Measurements from ENCODE around the gene POU6F1. TPM values are rescaled to one million over a fixed set of nuclear protein-coding genes. Genes with fewer than 3 reads are reported as not detected.

The POU6F1 gene
- total RNA-seq, 1 experiment from 2014 or later: 5.3 TPM

DNA sequence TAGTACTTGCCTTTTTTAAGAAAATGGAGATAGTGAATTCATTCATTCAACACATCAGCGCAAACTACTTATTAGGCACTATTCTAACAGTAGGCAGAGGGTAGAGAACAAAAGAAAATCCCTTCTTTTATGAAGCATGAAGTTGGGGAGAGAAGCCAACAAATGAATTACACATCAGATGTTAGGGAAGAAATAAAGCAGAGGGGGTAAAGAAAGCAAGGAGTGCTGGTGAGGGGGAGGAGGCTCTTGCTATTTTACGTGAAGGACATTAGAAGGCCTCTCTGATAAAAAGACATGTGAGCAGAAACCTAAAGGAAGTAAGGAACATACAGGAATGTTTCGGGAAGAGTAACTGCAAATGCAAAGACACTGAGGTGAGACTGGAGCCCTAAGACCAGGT lies 67.1 kb downstream of the POU6F1 start:
- POLR2A ChIA-PET: no interaction called here
- intact Hi-C loops (cut with micrococcal nuclease; ENCODE audit: unreplicated experiment): no loop called here
- Mint-ChIP-seq H3K36me3 (ENCODE audit: insufficient read depth, unreplicated experiment) (peaks cover 10% of the 10 kb centered on the region), H3K9me3 (ENCODE audit: unreplicated experiment) (no peaks in the 10 kb centered on the region), H3K4me3 (ENCODE audit: unreplicated experiment) (no peak overlapping the region), H3K4me1 (ENCODE audit: low read depth, unreplicated experiment) (peaks cover 9% of the 10 kb centered on the region), H3K27me3 (ENCODE audit: insufficient read depth, unreplicated experiment) (no peaks in the 10 kb centered on the region), H3K27ac (ENCODE audit: unreplicated experiment) (no peak overlapping the region)
- DNase-seq: no peak
- TF ChIP-seq, protein P1, sequence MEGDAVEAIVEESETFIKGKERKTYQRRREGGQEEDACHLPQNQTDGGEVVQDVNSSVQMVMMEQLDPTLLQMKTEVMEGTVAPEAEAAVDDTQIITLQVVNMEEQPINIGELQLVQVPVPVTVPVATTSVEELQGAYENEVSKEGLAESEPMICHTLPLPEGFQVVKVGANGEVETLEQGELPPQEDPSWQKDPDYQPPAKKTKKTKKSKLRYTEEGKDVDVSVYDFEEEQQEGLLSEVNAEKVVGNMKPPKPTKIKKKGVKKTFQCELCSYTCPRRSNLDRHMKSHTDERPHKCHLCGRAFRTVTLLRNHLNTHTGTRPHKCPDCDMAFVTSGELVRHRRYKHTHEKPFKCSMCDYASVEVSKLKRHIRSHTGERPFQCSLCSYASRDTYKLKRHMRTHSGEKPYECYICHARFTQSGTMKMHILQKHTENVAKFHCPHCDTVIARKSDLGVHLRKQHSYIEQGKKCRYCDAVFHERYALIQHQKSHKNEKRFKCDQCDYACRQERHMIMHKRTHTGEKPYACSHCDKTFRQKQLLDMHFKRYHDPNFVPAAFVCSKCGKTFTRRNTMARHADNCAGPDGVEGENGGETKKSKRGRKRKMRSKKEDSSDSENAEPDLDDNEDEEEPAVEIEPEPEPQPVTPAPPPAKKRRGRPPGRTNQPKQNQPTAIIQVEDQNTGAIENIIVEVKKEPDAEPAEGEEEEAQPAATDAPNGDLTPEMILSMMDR (IDR thresholded peaks at IDR 0.05; ENCODE audit: insufficient read depth in 1 of 2, low read depth in 1 of 2, low read length in 1 of 2, severe bottlenecking in 1 of 2, unreplicated experiment in 1 of 2): no peak
- Histone ChIP-seq H3K27me3 (replicated peaks; ENCODE audit: control insufficient read depth, insufficient read depth, low read length) (no peaks in the 10 kb centered on the region), H3K4me1 (no peaks in the 10 kb centered on the region), H3K9me3 (no peaks in the 10 kb centered on the region), H3K36me3 (ENCODE audit: control insufficient read depth, insufficient read depth, low read length) (no peaks in the 10 kb centered on the region), H3K4me3 (ENCODE audit: low read depth, low read length) (no peak overlapping the region)
- CTCF ChIA-PET: no interaction called here
- no TSS peak for BruUV-seq (replicated peaks)

DNA sequence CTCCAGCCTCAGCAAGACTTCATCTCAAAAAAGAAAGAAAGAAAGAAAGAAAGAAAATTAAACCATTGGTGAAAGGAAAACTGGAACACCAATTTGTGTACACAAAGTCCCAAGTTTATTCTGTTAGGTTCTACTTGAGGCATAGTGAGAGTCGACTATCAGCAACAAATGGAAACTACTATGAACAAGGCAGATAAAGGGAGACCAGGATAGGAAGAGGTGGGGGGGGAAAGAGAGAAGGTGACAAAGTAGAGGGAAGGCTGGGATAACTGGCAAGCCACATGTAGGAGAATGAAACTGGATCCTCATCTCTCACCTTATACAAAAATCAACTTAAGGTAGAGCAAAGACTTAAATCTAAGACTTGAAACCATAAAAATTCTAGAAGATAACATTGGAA lies 70.6 kb downstream of the POU6F1 start:
- Mint-ChIP-seq H3K4me1 (ENCODE audit: low read depth, unreplicated experiment) (peaks cover 9% of the 10 kb centered on the region), H3K27me3 (ENCODE audit: insufficient read depth, unreplicated experiment) (no peaks in the 10 kb centered on the region), H3K4me3 (ENCODE audit: unreplicated experiment) (no peak overlapping the region), H3K36me3 (ENCODE audit: insufficient read depth, unreplicated experiment) (no peaks in the 10 kb centered on the region), H3K27ac (ENCODE audit: unreplicated experiment) (no peak overlapping the region), H3K9me3 (ENCODE audit: unreplicated experiment) (peaks cover 11% of the 10 kb centered on the region)
- Histone ChIP-seq H3K36me3 (ENCODE audit: control insufficient read depth, insufficient read depth, low read length) (no peaks in the 10 kb centered on the region), H3K4me1 (no peaks in the 10 kb centered on the region), H3K4me3 (ENCODE audit: low read depth, low read length) (no peak overlapping the region), H3K9me3 (no peaks in the 10 kb centered on the region), H3K27me3 (replicated peaks; ENCODE audit: control insufficient read depth, insufficient read depth, low read length) (no peaks in the 10 kb centered on the region)
- ChIA-PET POLR2A (no interaction called here), CTCF (no interaction called here)
- intact Hi-C loops (cut with micrococcal nuclease; ENCODE audit: unreplicated experiment): no loop called here
- no TSS peak for BruUV-seq (replicated peaks)
- TF ChIP-seq, protein P1 (IDR thresholded peaks at IDR 0.05; ENCODE audit: insufficient read depth in 1 of 2, low read depth in 1 of 2, low read length in 1 of 2, severe bottlenecking in 1 of 2, unreplicated experiment in 1 of 2): no peak
- no peak for DNase-seq

DNA sequence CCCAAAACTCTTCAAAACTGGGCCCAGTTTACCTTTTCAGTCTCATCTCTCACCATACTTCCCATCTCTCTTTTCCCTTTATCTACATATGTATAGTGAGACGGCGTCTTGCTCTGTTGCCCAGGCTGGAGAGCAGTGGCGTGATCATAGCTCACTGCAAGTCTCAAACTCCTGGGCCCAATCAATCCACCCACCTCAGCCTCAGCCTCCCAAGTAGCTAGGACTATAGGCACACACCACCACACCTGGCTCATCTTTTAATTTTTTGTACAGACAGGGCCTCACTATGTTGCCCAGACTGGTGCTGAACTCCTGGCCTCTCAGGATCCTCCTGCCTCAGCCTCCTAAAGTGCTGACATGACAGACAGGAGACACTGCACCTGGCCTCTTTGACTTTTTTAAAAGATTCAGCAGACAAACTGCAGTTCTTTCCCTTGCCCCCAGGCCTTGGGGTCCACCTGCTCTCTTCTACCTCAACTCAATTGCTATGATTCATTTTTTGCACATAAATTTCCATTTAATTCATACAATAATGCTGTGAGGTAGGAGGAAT lies 78.5 kb downstream of the POU6F1 start:
- no peak overlapping the region for H3K4me3 Mint-ChIP-seq (ENCODE audit: unreplicated experiment)
- Histone ChIP-seq H3K4me3 (ENCODE audit: low read depth, low read length) (no peak overlapping the region), H3K9me3 (no peaks in the 10 kb centered on the region), H3K4me1 (no peaks in the 10 kb centered on the region), H3K36me3 (ENCODE audit: control insufficient read depth, insufficient read depth, low read length) (no peaks in the 10 kb centered on the region), H3K27me3 (replicated peaks; ENCODE audit: control insufficient read depth, insufficient read depth, low read length) (no peaks in the 10 kb centered on the region)
- BruUV-seq (replicated peaks): no TSS peak
- CTCF ChIA-PET: no interaction called here
- H3K36me3 Mint-ChIP-seq (ENCODE audit: insufficient read depth, unreplicated experiment): no peaks in the 10 kb centered on the region
- intact Hi-C loops (cut with micrococcal nuclease; ENCODE audit: unreplicated experiment): no loop called here
- no peaks in the 10 kb centered on the region for H3K4me1 Mint-ChIP-seq (ENCODE audit: low read depth, unreplicated experiment)
- peaks cover 12% of the 10 kb centered on the region for H3K9me3 Mint-ChIP-seq (ENCODE audit: unreplicated experiment)
- no peak for DNase-seq
- H3K27me3 Mint-ChIP-seq (ENCODE audit: insufficient read depth, unreplicated experiment): no peaks in the 10 kb centered on the region
- H3K27ac Mint-ChIP-seq (ENCODE audit: unreplicated experiment): no peak overlapping the region
- TF ChIP-seq, protein P1 (IDR thresholded peaks at IDR 0.05; ENCODE audit: insufficient read depth in 1 of 2, low read depth in 1 of 2, low read length in 1 of 2, severe bottlenecking in 1 of 2, unreplicated experiment in 1 of 2): no peak
- POLR2A ChIA-PET: no interaction called here

Other genes starting within 250 kb of the POU6F1 start
- gene SLC11A2, start 191.7 kb downstream of the POU6F1 start, total RNA-seq (2022): 97.2 and 115 TPM in 2 replicates
- 90.6 and 95.6 TPM in 2 replicates for gene LETMD1, start 169.7 kb downstream of the POU6F1 start, total RNA-seq (2022)
- gene CSRNP2, start 134.5 kb downstream of the POU6F1 start, total RNA-seq (2022): 39.7 and 44.0 TPM in 2 replicates
- 51.4 and 52.6 TPM in 2 replicates for gene TFCP2, start 44.9 kb downstream of the POU6F1 start, total RNA-seq (2022)
- 84.9 and 100 TPM in 2 replicates for gene DAZAP2, start 20.8 kb upstream of the POU6F1 start, total RNA-seq (2022)
- 95.1 and 108 TPM in 2 replicates for gene SMAGP, start 52.4 kb upstream of the POU6F1 start, total RNA-seq (2022)
- 0.16 and 0.18 TPM in 2 replicates for gene BIN2, start 106.1 kb upstream of the POU6F1 start, total RNA-seq (2022)
- gene CELA1, start 128.6 kb upstream of the POU6F1 start, total RNA-seq (2022): not detected in 2 replicates
- 170 and 190 TPM in 2 replicates for gene GALNT6, start 173.3 kb upstream of the POU6F1 start, total RNA-seq (2022)
- gene SLC4A8, start 206.8 kb upstream of the POU6F1 start, total RNA-seq (2022): 62.7 and 67.0 TPM in 2 replicates

Measured in Caco-2 (cell line).